Psoas muscle (tissue), 8 donors: ENCODE results near the gene TENM3. TPM values are rescaled to one million over a fixed set of nuclear protein-coding genes. Genes with fewer than 3 reads are reported as not detected.

Source experiments
- ATAC-seq, 4 donors: fragments of 200-7000 bp; cut with Tn5 transposase; one replicate each; pipeline ENCODE4 v1.9.1; 2020; ENCODE audit warnings: moderate library complexity in 3 of 4, mild to moderate bottlenecking in 2 of 4
- DNase-seq, 2 donors: peaks; one replicate each; pipeline ENCODE4 v3.0.0-alpha.2; 2020
- H3K27ac ChIP-seq: fragments of 200-600 bp; one replicate; pipeline ENCODE4 v1.8.0; 2022
- H3K27me3 ChIP-seq, 3 donors: fragments of 200-600 bp in 1 of 3; one replicate each; pipeline versions ENCODE4 v1.6.1 to v1.8.0; 2013 to 2022; ENCODE audit warnings: low read length in 2 of 3, mild to moderate bottlenecking in 2 of 3, moderate library complexity in 1 of 3; ENCODE audit not compliant: insufficient read depth in 3 of 3
- H3K36me3 ChIP-seq, 2 donors: fragments of 200-600 bp in 1 of 2; one replicate each; pipeline versions ENCODE4 v1.6.1 to v1.8.0; 2013 to 2022; ENCODE audit warnings: low read depth in 1 of 2, mild to moderate bottlenecking in 1 of 2, moderate library complexity in 1 of 2; ENCODE audit not compliant: insufficient read depth in 1 of 2
- H3K4me1 ChIP-seq: fragments of 200-600 bp; one replicate; pipeline ENCODE4 v1.8.0; 2022
- H3K4me3 ChIP-seq: fragments of 200-600 bp; one replicate; pipeline ENCODE4 v1.8.0; 2022; ENCODE audit warnings: mild to moderate bottlenecking
- H3K9me3 ChIP-seq: fragments of 200-600 bp; one replicate; pipeline ENCODE4 v1.8.0; 2022
- WGBS, 3 donors: extraction: QIAGEN DNeasy Blood & Tissue Kit; methylation state at CpG; one replicate each; pipeline versions ENCODE4 v1.1.6 to v1.1.7; 2013; 5-methylcytosine and 5-hydroxymethylcytosine counted together
- intact Hi-C, 2 donors: fragments of 100-400 bp; cut with DNase I; formaldehyde crosslinking; loops; one replicate each; pipeline versions ENCODE4 v1.11.0 to v1.14.2; 2022
- polyA plus RNA-seq, 3 donors: library from polyadenylated mRNA; stranded (reverse); fragments of 200-250 nt; gene quantifications; one replicate each; pipeline ENCODE4 v1.2.3, GENCODE V29; 2013
- total RNA-seq, 4 donors: library from RNA; stranded (reverse); fragmentation: NEBNext Ultra II Directional in 2 of 4; extraction: Animal tissue kit (Norgen Biotek cat#: 25700) in 2 of 4; gene quantifications; one replicate each; pipeline versions ENCODE4 v1.2.1 to v1.2.4, GENCODE V29; 2021 to 2023
- TF ChIP-seq, protein P1 (sequence below): fragments of 200-600 bp; IDR thresholded peaks from one replicate; pipeline ENCODE4 v1.8.0; 2022; ENCODE audit warnings: antibody characterized with exemption
- donor health status: healthy with polysubstance abuse.
- donor health status: DM: no; HTN: no; CAD: no; lungs with moderate emphysema.
- donor health status: Bipolar disorder and iron deficiency.
- donor health status: healthy.
- donor health status: DM: yes; HTN: yes; CAD: no.
- donor health status: DM: no; HTN: no; CAD: no.
- donor health status: DM: no; HTN: no; CAD: no.
- donor health status: DM: yes; HTN: yes; CAD: no.

TENM3 gene
- total and polyA plus RNA-seq, 7 donors, result 0.48 to 11.6 (median 5.3) TPM

DNA sequence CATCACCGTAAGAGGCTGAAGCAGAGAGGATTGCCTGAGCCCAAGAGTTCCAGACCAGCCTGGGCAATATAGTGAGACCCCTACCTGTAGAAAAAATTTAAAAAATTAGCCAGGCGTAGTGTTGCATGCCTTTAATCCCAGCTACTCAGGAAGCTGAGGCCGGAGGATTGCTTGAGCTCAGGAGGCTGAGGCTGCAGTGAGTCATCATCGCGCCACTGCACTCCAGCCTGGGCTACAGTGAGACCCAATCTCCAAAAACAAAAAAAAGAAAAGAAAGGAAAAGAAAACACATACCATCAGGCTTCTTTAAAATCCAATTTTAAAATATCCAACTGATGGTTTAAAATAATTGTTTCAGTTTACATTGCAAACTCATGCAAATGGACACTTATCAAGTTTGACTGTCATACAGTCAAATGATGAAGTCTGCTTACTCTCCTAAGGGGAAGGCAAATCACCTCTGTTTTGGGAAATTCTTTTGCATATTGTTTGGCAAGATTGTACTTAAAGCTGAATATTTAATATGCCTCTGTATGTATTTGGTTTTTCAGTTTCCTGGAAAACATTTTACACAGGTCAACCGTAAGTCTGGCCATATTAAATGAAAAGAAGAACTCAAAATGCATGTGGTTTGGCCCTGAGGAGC, 23.7 kb upstream of the TENM3 start:
- Histone ChIP-seq H3K4me3 (no peak overlapping the region), H3K27me3 (no peaks in the 10 kb centered on the region), H3K36me3 (no peaks in the 10 kb centered on the region), H3K27ac (no peak overlapping the region), H3K4me1 (no peaks in the 10 kb centered on the region), H3K9me3 (no peaks in the 10 kb centered on the region)
- intact Hi-C loops, result no loop called here
- WGBS, 3 donors, result 91 to 93% (median 91%) methylated on average over 6 of the region's 6 CpGs
- TF ChIP-seq, protein P1, sequence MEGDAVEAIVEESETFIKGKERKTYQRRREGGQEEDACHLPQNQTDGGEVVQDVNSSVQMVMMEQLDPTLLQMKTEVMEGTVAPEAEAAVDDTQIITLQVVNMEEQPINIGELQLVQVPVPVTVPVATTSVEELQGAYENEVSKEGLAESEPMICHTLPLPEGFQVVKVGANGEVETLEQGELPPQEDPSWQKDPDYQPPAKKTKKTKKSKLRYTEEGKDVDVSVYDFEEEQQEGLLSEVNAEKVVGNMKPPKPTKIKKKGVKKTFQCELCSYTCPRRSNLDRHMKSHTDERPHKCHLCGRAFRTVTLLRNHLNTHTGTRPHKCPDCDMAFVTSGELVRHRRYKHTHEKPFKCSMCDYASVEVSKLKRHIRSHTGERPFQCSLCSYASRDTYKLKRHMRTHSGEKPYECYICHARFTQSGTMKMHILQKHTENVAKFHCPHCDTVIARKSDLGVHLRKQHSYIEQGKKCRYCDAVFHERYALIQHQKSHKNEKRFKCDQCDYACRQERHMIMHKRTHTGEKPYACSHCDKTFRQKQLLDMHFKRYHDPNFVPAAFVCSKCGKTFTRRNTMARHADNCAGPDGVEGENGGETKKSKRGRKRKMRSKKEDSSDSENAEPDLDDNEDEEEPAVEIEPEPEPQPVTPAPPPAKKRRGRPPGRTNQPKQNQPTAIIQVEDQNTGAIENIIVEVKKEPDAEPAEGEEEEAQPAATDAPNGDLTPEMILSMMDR, result no peak
- DNase-seq, result no peak
- ATAC-seq, result no peak

DNA sequence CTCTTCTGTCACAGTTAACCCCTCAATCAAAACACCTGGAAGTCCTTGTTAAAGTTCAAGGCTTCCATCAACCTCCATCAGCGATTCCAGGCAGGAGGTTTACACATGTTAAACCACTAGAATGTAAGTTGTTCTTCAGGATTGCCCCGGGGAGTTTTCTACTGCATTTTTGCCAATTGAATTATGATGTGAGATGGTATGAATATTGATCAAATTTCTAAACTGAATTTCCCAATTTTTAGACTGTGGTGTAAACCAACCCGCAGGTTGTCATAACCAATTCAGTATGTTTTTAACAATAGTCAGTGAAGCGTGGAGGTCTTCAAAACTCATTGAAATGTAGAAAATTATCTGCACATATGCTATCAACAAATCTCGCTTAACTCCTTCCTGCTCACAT, 21.2 kb upstream of the TENM3 start:
- 82 to 91% (median 85%) methylated on average over 5 of the region's 5 CpGs for WGBS, 3 donors
- Histone ChIP-seq H3K9me3 (no peaks in the 10 kb centered on the region), H3K4me1 (no peaks in the 10 kb centered on the region), H3K27ac (no peak overlapping the region), H3K4me3 (no peak overlapping the region), H3K36me3 (no peaks in the 10 kb centered on the region), H3K27me3 (no peaks in the 10 kb centered on the region)
- DNase-seq (no peak), ATAC-seq (no peak)
- TF ChIP-seq, protein P1, result no peak
- intact Hi-C loops, result no loop called here

- Histone ChIP-seq H3K4me3 (no peak overlapping the region), H3K36me3 (no peaks in the 10 kb centered on the region), H3K27me3 (no peaks in the 10 kb centered on the region), H3K4me1 (no peaks in the 10 kb centered on the region), H3K9me3 (no peaks in the 10 kb centered on the region), H3K27ac (no peak overlapping the region)
- no peak for ATAC-seq
- TF ChIP-seq, protein P1, result no peak
- intact Hi-C loops, result no loop called here
- no peak for DNase-seq
- WGBS, 3 donors, result 74 to 80% (median 77%) methylated on average over 2 of the region's 2 CpGs
Measured at GRCh38 chr4:182222766-182223165, 20.4 kb upstream of the TENM3 start.

DNA sequence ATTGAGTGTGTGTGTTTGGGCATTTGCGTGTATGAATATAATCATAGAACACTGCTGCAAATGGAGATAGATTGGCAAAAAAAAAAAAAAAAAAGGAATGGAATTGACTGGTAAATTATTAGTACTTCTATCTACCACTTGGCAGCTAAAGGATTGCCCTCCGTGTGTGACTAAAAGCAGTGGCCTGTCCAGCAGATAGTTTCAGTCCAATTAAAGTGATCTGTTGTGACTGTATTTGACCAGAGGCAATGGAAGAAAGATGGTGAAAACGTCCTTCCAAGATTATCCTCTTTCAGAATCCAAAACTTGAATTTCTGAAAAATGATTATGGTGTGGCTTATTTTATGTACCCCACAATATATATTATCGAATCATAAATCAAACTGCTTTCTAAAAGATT, 19.5 kb upstream of the TENM3 start:
- intact Hi-C loops, result no loop called here
- Histone ChIP-seq H3K36me3 (no peaks in the 10 kb centered on the region), H3K9me3 (no peaks in the 10 kb centered on the region), H3K27me3 (no peaks in the 10 kb centered on the region), H3K4me1 (no peaks in the 10 kb centered on the region), H3K27ac (no peak overlapping the region), H3K4me3 (no peak overlapping the region)
- TF ChIP-seq, protein P1, result no peak
- DNase-seq (no peak), ATAC-seq (no peak)
- WGBS, 3 donors, result 74 to 80% (median 79%) methylated on average over 4 of the region's 4 CpGs
